HG03575 (cell line): Measurements from ENCODE around the gene ZNF576.
"Not testable (repeated sequence)": the region's sequence is repeated elsewhere in the genome, so short reads cannot be mapped to it uniquely, and the experiment has no call there.

ENCODE experiments used
- ATAC-seq: cut with Tn5 transposase; IDR thresholded peaks from one replicate; pipeline ENCODE4 v1.9.1; 2021; ENCODE audit not compliant: unreplicated experiment, insufficient number of reproducible peaks, low FRiP score; ENCODE audit errors: extremely low read depth

Gene ZNF576

DNA sequence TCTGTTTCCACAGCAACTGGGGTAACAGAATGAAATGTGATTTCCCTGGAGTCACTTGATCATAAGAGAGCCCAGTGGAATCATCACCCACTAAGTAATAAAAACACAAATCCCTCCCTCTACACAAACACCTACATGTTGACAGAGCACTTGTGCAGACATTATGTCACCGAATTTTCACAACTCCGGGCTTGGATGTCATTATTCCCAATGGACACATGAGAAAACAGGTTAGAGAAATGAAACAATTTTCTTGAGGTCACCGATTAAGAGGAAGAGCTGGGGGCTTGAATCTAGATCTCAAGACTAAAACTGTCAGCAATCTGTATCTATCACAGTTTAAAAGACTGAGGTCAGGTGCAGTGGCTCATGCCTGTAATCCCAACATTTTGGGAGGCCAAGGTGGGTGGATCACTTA is 24.2 kb upstream of the ZNF576 start:
- no peak for ATAC-seq

DNA sequence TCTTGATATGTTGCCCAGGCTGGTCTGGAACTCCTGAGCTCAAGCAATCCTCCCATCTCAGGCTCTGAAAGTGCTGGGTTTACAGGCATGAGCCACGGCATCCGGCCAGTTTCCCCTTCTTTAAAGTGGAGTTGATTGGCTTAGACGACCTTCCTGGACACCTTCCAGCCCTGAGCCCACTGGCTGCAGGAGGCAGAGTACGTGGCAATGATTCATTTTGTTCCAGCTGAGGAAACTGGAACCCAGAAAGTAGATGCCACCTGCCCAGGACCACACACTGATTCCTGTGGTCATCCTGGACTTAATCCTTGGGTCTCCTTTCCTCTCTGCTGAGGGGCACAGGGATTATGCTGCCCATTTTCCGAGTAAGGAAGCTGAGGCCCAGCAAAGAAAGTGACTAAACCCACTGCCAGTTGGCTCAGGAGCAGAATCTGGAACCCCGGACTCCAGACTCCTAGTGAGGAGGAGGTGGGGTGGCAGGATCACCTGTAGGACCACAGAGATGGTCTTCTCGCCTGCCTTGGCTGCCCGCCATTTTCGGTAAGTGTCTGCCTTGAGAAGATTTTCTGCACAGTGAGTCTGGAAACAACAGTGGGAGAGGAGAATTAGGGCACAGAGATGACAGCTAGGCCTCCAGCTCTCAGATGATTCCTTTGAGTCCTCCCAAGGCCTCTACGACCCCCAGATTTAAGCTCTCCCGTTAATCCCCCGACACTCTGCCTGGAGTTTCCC is 21.8 kb upstream of the ZNF576 start:
- no peak for ATAC-seq

DNA sequence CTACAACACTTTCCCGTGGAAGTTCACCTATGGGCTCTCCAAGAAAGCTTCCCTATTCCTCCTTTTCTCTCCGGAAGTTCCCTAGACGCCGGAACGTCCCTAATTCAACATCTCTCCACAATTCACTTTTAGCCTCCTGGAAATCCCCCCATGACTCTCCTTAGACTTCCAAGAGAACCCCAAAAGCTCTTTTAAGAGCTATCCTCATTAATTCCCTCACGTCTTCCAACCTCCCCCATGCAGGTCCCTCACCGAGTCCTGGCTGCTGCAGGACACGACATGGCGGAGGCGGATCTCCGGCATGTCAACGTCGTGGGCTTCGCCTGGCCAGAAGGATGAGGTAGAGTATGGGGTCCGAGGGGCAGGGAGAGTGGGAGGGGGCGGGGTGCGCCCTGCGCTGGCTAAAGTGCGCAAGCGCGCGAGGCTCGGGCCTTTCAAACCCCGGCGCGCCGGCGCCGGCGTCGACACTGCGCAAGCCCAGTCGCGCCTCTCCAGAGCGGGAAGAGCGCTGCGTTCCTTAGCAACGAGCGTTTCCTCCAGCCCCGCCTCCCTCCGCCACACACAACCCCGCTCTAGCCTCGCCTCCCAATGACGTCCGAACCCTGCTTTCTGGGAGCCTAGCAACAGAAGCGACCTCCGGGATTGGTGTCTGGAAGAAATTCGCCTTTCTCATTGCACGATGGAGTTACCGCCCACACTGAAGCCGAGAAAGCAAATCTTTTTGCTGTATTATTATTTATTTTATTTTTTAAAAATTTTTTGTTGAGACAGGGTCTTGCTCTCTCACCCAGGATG is 21.0 kb upstream of the ZNF576 start, which contains the start of the genes PINLYP and XRCC1:
TSS of gene PINLYP (plus strand) at position 646 of the 795 bp plus-strand sequence. CDS start 1,391 bp downstream, outside the sequence.
TSS of gene XRCC1 (minus strand) at position 372 of the 795 bp plus-strand sequence. CDS start at position 303, 69 bp downstream.
- peak; percentile 77 for ATAC-seq

DNA sequence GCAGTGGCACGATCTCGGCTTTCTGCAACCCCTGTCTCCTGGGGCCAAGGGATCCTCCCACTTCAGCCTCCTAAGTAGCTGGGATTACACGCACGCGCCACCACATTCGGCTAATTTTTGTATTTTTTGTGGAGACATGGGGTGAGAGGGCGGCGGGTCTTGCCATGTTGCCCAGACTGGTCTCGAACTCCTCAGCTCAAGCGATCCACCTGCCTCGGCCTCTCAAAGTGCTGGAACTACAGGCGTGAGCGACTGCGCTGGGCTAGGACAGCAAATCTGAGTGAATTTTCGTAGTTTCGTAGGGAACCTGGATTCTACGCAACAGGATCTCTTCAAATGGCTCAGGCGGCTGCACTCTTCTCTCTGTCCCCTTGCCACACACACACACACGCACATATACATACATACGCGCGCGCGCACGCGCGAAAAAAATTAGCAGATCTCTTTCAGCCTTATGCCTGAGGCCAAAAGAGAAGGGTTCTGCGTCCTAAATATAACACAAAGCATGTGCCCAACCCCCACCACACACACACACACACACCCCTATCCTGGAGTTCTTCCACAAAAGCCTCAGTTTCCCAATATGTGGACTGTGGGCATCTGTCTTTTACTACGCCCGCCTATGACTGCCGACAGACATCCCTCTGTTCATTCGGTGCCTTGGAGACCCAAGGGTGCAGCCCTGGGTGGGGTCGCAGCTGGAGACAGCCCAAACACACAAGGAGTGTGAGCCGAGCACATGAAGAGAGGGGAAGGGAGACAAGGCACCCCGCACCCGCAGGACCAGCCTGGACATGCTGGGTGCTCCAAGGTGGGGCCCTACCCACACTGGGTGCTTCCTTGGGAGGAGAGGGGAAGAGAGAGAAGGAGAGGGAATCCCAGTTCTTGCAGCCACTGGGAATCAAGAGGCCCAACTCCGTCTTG is 20.2 kb upstream of the ZNF576 start:
- ATAC-seq = no peak

DNA sequence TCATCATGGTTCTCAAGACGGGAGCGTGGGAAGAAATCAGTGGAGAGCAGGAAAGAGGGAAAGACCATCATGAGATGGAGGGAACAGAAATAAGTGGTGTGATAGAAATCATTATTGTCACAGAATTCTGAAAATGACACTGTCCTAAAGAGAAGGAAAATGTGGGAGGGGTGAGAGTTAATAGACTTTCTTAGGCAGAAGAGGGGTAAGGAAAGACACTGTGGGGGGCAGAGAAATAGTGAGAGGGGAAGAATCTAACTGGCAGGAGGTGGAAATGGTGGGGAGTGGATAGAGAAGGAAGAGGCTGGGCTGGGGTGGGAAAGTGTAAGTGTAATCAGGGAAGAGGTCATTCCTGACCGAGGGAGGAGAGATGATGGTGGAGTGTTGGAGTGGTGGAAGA is 17.6 kb upstream of the ZNF576 start:
- ATAC-seq = no peak

DNA sequence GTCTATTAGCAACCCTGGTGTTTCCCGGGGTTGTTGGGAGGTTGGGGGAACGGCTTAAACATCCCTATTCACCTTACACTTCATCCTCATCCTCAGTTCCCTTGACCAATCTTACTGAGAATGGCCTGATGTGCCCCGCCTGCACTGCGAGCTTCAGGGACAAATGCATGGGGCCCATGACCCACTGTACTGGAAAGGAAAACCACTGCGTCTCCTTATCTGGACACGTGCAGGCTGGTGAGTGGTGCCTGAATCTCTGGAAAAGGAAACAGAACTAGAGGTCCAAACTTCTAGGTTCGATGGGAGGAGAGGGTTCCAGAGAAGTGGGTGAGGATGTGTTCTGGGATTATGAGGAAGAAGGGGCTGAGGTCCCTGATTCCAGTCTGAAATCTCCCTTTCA is 14.9 kb upstream of the ZNF576 start:
- ATAC-seq = no peak

DNA sequence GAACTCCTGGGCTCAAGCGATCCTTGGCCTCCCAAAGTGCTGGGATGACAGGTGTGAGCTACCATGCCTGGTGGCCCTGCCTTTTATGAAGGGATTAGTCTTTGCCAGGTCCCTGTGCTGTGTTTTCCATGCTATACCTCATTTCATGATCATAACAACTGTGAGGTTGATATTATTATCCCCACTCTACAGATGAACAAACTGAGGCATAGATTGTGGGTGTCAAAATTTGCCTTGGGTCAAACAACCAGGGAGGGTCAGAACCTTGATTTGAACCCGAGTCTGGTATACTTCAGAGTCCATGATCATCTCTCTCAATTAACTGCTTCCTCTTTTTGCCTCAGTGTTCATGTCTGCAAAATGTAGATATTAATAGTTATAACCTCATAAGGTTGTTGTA is 13.9 kb upstream of the ZNF576 start:
- ATAC-seq = no peak

DNA sequence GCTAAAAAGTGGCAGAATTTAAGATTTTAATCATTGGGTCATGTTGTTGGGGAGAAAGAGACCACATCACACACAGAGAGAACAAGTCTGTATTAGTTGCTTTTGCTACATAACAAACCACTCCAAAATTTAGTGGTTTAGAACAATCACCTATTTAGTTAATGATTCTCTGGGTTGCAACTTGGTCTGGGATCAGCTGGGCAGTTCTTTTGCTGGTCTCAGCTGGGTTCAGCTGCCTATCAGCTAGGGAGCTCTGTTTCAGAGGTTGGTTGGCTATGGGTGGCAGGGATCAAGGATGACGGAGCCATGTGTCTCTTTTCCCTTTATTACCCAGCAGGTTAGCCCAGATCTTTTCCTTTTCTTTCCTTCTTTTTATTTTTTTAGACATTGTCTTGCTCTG is 11.9 kb upstream of the ZNF576 start:
- no peak for ATAC-seq

DNA sequence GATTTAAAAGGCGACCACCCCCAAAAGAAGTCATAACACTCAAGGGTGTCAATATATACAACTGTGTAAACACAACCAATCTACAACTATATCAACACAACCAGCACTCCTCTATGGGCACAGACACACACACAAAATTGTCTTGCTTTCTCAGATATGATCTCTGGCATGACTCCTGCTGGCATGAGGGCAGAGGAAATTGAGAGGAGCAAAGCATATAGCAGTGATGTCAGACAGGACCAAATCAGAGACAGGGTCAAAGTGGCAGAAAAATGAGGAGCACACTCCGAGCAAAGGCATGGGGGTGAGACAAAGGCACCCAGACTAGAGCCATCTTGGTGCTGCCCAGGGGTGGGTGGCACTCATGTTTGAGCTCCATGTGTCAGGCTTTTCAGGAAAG is 10.0 kb upstream of the ZNF576 start:
- no peak for ATAC-seq

DNA sequence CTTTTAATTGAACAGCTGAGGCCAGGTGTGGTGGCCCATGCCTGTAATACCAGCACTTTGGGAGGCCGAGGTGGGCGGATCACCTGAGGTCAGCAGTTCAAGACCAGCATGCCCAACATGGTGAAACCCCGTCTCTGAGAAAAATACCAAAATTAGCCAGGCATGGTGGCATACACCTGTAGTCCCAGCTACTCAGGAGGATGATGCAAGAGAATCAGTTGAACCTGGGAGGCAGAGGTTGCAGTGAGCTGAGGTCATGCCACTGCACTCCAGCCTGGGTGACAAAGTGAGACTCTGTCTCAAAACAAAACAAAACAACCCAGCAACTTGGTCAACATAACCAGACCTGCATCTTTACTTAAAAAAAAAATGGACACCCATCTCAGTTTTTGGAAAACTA is 9.4 kb upstream of the ZNF576 start:
- ATAC-seq = not testable (repeated sequence)

DNA sequence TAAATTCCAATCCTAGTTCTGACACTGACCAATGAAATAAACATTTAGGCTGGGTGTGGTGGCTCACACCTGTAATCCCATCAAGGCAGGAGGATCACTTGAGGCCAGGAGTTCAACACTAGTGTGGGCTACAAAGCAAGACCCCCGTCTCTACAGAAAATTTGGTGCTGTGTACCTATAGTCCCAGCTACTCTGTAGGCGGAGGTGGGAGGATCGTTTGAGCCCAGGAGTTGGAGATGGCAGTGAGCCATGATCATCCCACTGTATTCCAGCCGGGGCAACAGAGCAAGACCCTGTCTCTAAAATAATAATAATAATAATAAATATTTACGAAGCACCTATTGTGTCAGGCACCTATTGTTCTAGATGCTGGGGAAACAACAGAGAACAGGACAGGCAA is 7.1 kb upstream of the ZNF576 start:
- ATAC-seq = no peak

DNA sequence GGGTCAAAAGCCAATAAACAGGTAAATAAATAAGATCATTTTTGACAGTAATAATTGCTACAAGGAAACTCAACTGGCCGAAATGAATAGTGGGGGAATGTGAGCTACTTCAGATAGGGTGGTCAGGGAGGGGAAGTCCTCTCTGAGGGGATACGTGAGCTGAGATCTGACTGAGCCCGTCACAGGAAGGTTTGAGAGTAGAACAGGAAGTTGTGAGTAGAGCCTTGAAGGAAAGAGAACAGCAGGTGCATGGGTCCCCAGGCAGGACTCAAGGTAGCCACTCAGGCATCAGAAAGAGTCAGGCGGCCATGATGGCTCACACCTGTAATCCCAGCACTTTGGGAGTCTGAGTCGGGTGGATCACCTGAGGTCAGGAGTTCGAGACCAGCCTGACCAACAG is 6.7 kb upstream of the ZNF576 start:
- no peak for ATAC-seq

DNA sequence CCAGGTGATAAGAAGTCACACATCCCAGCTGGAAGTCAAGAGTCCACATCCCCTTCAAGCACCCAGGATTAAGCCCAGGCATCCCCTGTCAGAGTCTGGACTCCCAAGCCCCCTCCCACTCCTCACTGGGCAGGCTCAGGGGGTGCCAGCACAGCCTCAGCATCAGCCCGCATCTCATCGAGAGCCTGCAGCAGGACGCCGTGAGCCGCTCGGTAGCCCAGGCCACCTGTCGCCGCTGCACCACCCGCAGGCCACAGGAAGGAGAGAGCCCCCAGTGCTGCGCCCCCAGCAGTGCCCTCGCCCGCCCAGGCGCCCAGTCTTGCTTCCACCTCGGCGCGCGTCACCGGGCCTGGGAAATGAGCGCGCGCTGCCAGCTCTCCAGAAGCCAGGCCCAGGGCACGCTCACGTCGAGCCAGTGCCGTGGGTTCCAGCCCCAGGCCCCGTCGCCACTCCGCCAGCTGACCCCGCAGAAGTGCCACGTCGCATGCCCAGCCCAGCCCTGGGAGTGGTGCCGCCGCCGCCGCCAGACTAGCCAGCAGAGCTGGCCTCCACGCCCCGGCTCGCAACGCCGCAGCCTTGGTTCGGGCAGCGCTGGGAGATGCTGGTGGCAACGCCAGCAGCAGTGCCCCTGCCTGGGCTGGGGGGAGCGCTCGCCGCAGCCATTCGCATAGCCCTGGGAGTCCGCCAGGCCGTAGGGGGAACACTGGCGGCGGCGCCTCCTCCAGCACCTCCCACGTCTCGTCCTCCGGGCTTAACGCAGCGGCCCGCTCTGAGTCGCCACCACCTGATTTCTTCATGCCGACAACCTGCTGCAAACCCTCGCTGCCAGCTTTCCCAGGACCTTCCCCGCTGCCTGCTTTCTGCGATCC is 4.3 kb upstream of the ZNF576 start:
- ATAC-seq = no peak

DNA sequence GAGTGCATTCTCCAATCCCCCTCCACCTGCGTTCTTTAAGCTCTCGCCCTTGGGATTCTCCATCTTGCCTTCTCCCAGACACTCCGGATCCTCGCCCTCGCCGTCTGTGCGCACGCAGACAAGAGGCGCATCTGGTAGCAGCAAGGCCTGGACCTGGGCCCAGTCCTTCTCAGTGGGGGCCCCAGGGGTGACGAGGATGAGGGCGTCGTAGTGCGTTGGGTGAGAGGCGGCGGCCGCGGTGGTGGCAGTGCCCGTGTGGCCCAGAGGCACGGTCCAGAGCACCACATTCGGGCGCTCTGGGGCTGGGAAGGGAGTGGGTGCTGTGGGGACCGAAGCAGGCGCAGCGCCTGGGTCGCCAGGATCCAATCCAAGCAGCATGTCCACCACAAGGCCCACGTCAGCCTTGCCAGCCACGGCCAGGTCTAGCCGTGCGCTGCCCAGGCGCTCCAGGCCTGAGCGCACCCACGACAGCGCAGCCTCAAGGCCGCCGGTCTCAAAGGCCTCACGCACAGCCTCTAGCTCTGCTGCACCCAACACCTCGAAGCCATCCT is 3.5 kb upstream of the ZNF576 start:
- no peak for ATAC-seq

DNA sequence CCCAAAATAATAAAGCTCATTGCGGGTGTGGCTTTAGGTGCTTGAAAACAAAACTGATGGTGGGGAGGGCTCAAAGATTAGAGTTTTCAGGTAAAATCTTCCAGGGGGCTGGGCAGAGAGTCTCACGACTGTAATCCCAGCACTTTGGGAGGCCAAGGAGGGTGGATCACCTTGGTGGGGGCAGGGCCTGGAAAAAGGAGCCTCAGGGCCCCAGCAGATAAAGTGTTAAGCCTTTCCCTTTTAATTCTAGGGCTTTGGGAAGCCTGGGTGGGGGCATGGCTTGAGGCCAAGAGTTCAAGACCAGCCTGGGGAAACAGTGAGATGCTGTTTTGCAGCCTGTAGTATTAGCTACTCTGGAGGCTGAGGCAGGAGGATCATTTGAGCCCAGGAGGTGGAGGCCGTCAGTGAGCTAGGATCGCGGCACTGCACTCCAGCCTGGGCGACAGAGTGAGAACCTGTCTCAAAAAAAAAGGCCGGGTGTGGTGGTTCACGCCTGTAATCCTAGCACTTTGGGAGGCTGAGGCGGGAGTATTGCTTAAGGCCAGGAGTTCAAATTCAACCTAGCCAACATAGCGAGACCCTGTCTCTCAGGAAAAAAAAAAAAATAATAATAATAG is 2.2 kb upstream of the ZNF576 start:
- no peak for ATAC-seq

DNA sequence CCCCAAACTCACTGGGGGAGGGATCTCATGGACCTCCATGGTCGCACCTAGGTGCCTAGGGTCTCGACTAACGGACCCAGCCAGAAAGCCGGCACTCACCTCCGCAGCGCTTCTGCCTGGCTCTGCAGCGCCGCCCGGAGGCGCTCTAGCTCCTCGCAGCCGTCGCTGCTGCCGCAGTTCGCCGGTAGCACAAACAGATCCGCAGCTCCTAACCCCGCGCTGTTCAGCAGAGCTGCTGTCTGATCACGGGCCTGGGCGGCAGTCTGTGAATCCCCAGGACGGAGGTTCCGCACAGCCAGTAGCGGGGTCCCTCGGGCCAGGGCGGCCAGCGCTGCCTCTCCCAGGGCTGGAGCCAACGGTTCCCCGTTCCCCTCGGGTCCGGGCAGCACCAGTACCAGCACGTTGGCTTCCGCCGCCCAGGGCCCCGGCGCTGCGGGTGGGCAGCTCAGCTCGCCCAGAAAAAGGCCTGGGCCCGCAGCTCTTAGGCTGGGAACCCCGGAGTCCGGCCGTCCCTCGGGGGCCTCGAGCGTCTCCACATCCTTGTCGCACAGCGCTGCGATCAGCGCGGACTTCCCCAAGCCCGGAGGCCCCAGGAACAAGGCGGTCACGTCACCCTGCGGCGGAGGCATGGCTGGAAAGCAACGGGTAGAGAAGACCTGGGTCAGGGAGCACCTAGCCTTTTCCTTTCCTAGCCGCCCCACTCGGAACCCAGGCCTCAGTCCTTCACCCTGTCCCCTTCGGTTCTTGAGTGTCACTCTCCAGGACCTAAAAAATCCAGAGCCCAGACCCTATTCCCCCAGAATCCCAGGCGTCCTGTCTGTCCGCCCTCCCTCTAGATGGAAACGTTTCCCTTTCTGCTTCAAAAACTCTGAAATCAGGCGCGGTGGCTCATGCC is 1.4 kb upstream of the ZNF576 start:
- no peak for ATAC-seq

DNA sequence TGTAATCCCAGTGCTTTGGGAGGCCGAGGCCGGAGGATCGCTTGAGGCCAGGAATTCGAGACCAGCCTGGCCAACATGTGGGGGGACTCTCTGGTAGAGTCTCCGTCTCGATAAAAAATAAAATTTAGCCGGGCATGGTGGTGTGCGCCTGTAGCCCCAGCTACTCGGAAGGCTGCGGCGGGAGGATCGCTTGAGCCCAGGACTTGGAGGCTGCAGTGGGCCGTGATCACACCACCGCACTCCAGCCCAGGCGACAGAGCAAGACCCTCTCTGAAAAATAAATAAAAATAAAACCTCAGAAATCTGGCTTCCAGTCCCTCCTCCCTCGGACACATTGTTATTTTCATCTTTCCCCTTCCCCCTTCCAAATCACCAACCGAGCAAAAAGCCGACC is 793 bp upstream of the ZNF576 start:
- ATAC-seq = no peak
